ENCODE results near the gene ZNF516.

DNA sequence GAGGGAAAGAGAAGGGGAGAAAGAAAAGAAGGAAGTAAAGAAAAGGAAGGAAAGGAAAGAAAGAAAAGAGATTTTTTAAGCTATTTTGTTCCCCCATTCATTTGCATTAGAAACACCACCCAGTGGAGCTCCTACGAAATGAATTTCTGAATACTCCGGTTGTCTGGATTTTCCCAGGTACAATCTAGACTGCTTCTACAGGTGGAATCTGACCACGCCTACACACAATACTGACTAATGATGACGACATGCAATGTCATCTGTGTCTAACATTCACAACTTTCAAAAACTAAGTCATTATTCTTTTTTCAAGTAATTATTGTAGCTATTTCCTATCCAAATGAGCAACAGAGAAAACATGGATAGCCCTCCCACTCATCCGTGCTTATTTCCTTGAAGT lies 121.7 kb downstream of the ZNF516 start:
- no peak for TF ChIP-seq CTCF (IDR thresholded peaks at IDR 0.05)
- no peak for TF ChIP-seq EP300 (IDR thresholded peaks at IDR 0.05)
